ENCODE data around the gene EPB41.
"Not testable (repeated sequence)": the region's sequence is repeated elsewhere in the genome, so short reads cannot be mapped to it uniquely, and the experiment has no call there.

Gene EPB41

GRCh38 chr1:29056256-29056655 is 141.9 kb downstream of the EPB41 start:
- DNase-seq, result no peak

- no peak for DNase-seq
These were observed 143.3 kb downstream of the EPB41 start for GRCh38 chr1:29057700-29058099.

GRCh38 chr1:29062157-29062942 is 148.0 kb downstream of the EPB41 start:
- no peak for DNase-seq

- no peak for DNase-seq
These were observed 149.7 kb downstream of the EPB41 start for GRCh38 chr1:29064064-29064463.

- no peak for DNase-seq
These were observed 162.8 kb downstream of the EPB41 start for GRCh38 chr1:29077155-29077554.

- DNase-seq, result not testable (repeated sequence)
These were observed 165.7 kb downstream of the EPB41 start for GRCh38 chr1:29079916-29080629.

- DNase-seq, result no peak
These were observed 166.8 kb downstream of the EPB41 start for GRCh38 chr1:29081201-29081600.

GRCh38 chr1:29082519-29082918 is 168.2 kb downstream of the EPB41 start:
- DNase-seq, result no peak

GRCh38 chr1:29083317-29084195 is 169.2 kb downstream of the EPB41 start:
- DNase-seq, result no peak

- no peak for DNase-seq
These were observed 169.8 kb downstream of the EPB41 start for GRCh38 chr1:29084196-29084521.

- DNase-seq, result no peak
These were observed 176.7 kb downstream of the EPB41 start for GRCh38 chr1:29090937-29091618.

- not testable (repeated sequence) for DNase-seq
These were observed 178.3 kb downstream of the EPB41 start for GRCh38 chr1:29092704-29093103.

- no peak for DNase-seq
These were observed 180.1 kb downstream of the EPB41 start for GRCh38 chr1:29094433-29094832.

- no peak for DNase-seq
These were observed 180.6 kb downstream of the EPB41 start for GRCh38 chr1:29094954-29095353.

- no peak for DNase-seq
These were observed 182.0 kb downstream of the EPB41 start for GRCh38 chr1:29096231-29096886.

- DNase-seq, result no peak
These were observed 184.9 kb downstream of the EPB41 start for GRCh38 chr1:29099286-29099685.

- DNase-seq, result no peak
These were observed 186.1 kb downstream of the EPB41 start for GRCh38 chr1:29100487-29100886.

GRCh38 chr1:29105822-29106221 is 191.5 kb downstream of the EPB41 start:
- DNase-seq, result no peak

GRCh38 chr1:29108041-29108440 is 193.7 kb downstream of the EPB41 start:
- not testable (repeated sequence) for DNase-seq

- no peak for DNase-seq
These were observed 198.5 kb downstream of the EPB41 start for GRCh38 chr1:29112705-29113412.

GRCh38 chr1:29113413-29114117 is 199.2 kb downstream of the EPB41 start:
- no peak for DNase-seq
